ENCODE data around the gene RAB40B.

The RAB40B gene

DNA sequence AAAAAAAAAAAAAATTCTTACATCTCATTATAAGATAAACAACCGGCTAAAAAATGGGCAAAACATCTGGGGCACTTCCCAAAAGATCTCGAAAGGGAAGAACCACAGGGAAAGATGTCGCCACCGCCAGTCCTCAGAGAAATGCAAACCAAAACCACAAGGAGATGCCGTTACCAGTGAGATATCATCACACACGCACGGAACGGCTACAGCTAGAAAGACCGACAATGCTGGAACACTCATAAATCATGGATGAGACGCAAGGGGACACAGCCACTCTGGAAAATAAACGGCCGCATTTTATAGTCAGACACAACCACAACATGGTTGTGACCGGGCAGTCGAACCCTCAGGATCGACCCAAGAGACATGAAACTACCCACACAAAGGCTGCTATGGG is 74.8 kb downstream of the RAB40B start:
- no peaks in the 10 kb centered on the region for H3K4me1 ChIP-seq (ENCODE audit: control insufficient read depth, insufficient read depth, low read length)
- no peaks in the 10 kb centered on the region for H3K27me3 ChIP-seq (ENCODE audit: control insufficient read depth, insufficient read depth, low read length)
- no peak overlapping the region for H3K9ac ChIP-seq (ENCODE audit: low read length)
- no peak overlapping the region for H3K27ac ChIP-seq (ENCODE audit: low read depth, low read length)
- H3K4me3 ChIP-seq (ENCODE audit: low read length), result no peak overlapping the region
- H3K36me3 ChIP-seq (ENCODE audit: control insufficient read depth, insufficient read depth, low read length), result peaks cover 35% of the 10 kb centered on the region

DNA sequence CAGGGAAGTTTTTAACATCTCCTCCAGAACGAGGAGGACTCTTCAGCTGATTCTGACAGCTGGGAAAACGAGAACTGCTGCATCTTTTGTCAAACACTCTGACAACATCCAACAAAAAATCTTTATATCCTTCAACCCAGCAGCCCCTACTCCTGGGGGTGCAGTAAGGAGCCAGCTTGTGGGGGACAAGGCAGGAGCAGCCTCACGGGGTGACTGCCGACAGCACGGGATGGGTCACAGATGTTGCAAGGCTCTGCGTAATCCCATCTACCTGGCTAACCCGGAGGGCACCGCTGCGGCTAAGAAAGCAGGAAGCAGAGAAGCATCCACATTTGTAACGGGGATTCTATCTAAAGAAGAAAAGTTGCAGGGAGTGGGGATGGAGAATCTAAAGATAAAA is 78.9 kb downstream of the RAB40B start:
- no peak overlapping the region for H3K27ac ChIP-seq (ENCODE audit: low read depth, low read length)
- peaks cover 39% of the 10 kb centered on the region for H3K36me3 ChIP-seq (ENCODE audit: control insufficient read depth, insufficient read depth, low read length)
- H3K9ac ChIP-seq (ENCODE audit: low read length), result no peak overlapping the region
- H3K27me3 ChIP-seq (ENCODE audit: control insufficient read depth, insufficient read depth, low read length), result no peaks in the 10 kb centered on the region
- H3K4me3 ChIP-seq (ENCODE audit: low read length), result no peak overlapping the region
- no peaks in the 10 kb centered on the region for H3K4me1 ChIP-seq (ENCODE audit: control insufficient read depth, insufficient read depth, low read length)

DNA sequence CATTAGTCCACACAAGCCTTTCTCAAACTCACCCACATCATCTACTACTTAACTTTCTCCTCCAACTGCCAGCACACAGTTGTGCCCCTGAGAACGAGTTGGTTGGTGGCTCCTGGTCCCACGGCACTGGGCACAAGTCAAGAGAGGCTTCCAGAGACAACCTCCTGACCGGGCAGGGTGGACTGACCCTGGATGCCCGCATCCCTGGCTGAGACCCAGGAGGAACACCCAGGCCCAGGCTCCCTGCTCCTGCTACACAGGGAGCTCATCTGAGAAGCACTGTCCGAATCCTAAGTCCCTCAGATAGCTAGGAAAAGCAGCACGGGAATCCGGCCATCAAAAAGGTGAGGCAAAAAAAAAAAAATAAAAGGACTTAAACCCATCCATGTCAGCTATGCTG is 79.3 kb downstream of the RAB40B start:
- Histone ChIP-seq H3K9ac (ENCODE audit: low read length) (no peak overlapping the region), H3K27me3 (ENCODE audit: control insufficient read depth, insufficient read depth, low read length) (no peaks in the 10 kb centered on the region), H3K27ac (ENCODE audit: low read depth, low read length) (no peak overlapping the region), H3K4me1 (ENCODE audit: control insufficient read depth, insufficient read depth, low read length) (no peaks in the 10 kb centered on the region), H3K36me3 (ENCODE audit: control insufficient read depth, insufficient read depth, low read length) (peaks cover 39% of the 10 kb centered on the region), H3K4me3 (ENCODE audit: low read length) (no peak overlapping the region)

DNA sequence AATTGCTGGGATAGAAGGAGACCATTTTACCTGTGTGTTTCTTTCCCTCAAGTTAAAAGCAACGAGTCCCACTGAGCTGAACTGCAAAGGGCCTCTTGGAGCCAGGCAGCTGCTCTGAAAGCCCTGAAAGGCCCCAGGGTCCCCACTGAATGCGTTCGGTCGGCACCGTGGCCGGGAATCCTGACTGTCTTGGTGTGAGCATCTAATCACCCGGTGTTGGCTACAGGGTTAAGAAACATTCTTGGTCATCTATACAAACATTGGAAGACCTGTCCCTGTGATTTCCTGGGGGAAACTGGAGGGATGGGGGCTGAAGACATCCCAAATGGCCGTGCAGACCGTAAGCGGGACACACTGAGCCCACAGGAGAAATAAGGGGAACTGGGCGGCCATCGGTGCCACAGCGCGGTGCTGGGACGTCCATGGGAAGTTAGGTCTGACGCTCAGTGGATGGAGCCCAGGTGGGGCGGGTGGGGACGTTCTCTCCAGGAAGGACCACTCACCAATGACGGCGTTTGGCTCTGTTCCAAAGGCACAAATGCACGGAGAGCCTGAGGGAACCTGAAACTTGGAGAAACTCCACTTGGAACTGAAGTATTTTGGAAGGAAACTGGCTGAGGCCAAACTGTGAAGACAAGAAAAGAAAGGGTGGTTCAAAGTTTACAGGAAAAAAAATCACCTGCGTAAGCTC is 82.3 kb downstream of the RAB40B start:
- Histone ChIP-seq H3K4me1 (ENCODE audit: control insufficient read depth, insufficient read depth, low read length) (no peaks in the 10 kb centered on the region), H3K4me3 (ENCODE audit: low read length) (no peak overlapping the region), H3K27ac (ENCODE audit: low read depth, low read length) (no peak overlapping the region), H3K9ac (ENCODE audit: low read length) (no peak overlapping the region), H3K36me3 (ENCODE audit: control insufficient read depth, insufficient read depth, low read length) (peaks cover 29% of the 10 kb centered on the region), H3K27me3 (ENCODE audit: control insufficient read depth, insufficient read depth, low read length) (no peaks in the 10 kb centered on the region)

DNA sequence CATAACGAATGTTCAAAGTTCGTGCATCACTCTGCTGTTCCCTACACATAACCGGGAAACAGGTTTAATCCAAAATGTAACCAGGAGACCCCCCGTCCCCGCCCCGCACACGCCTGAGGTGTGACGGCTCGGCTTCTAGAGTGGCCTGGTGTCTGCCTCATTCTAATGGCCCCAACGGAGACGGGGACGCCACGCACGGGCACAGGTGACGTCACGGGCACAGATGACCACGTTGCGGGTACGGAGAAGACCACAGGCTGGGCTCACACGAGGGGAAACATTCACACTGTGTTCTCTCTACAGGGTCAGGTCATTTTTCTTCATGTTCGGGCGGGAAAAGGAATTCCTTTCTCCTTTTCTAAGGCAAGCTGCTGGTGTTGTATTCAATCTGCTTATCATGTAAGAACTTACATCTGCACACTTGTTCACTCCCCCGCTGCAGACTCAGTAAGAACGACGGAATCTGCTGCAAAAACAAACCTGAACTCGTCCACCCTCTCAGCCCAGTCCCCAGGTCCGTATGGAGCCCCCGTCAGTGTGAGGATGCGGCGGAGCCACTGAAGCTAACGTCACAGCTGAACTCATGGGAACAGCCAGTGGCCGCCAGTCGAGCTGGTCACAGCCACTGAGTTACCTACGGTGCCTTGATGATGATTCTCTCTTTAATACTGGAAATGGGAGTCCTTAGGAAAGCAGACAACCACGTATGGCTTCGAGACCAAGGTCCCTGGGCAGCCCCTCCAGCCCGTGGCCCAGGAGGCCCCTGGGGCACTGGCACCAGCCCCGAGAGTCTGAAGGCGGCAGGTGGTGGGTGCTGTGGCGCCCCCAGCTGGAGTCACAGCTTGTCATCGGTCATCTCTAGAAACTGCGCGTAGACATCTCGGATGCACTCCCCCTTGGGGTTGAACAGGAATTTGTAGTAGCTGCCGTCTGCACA is 83.1 kb downstream of the RAB40B start:
- no peak overlapping the region for H3K27ac ChIP-seq (ENCODE audit: low read depth, low read length)
- H3K9ac ChIP-seq (ENCODE audit: low read length), result no peak overlapping the region
- peaks cover 26% of the 10 kb centered on the region for H3K36me3 ChIP-seq (ENCODE audit: control insufficient read depth, insufficient read depth, low read length)
- H3K4me1 ChIP-seq (ENCODE audit: control insufficient read depth, insufficient read depth, low read length), result no peaks in the 10 kb centered on the region
- H3K4me3 ChIP-seq (ENCODE audit: low read length), result no peak overlapping the region
- no peaks in the 10 kb centered on the region for H3K27me3 ChIP-seq (ENCODE audit: control insufficient read depth, insufficient read depth, low read length)

DNA sequence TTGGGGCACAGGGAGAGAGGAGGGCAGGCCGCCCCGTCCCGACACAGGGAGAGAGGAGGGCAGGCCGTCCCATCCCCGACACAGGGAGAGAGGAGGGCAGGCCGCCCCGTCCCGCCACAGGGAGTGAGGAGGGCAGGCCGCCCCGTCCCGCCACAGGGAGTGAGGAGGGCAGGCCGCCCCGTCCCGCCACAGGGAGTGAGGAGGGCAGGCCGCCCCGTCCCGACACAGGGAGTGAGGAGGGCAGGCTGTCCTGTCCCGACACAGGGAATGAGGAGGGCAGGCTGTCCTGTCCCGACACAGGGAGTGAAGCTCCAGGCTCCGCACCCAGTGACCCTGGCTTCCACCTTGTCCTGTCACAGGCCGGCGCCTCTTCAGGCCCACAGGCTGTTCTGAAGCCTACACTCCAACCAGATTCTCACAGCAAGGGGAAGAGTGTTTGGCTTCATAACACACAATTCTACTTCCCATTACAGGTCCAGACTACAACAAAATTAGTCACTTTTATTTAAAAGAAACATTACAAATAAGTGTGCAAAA is 84.3 kb downstream of the RAB40B start:
- Histone ChIP-seq H3K4me1 (ENCODE audit: control insufficient read depth, insufficient read depth, low read length) (no peaks in the 10 kb centered on the region), H3K4me3 (ENCODE audit: low read length) (no peak overlapping the region), H3K9ac (ENCODE audit: low read length) (no peak overlapping the region), H3K27ac (ENCODE audit: low read depth, low read length) (no peak overlapping the region), H3K27me3 (ENCODE audit: control insufficient read depth, insufficient read depth, low read length) (no peaks in the 10 kb centered on the region), H3K36me3 (ENCODE audit: control insufficient read depth, insufficient read depth, low read length) (peaks cover 22% of the 10 kb centered on the region)

DNA sequence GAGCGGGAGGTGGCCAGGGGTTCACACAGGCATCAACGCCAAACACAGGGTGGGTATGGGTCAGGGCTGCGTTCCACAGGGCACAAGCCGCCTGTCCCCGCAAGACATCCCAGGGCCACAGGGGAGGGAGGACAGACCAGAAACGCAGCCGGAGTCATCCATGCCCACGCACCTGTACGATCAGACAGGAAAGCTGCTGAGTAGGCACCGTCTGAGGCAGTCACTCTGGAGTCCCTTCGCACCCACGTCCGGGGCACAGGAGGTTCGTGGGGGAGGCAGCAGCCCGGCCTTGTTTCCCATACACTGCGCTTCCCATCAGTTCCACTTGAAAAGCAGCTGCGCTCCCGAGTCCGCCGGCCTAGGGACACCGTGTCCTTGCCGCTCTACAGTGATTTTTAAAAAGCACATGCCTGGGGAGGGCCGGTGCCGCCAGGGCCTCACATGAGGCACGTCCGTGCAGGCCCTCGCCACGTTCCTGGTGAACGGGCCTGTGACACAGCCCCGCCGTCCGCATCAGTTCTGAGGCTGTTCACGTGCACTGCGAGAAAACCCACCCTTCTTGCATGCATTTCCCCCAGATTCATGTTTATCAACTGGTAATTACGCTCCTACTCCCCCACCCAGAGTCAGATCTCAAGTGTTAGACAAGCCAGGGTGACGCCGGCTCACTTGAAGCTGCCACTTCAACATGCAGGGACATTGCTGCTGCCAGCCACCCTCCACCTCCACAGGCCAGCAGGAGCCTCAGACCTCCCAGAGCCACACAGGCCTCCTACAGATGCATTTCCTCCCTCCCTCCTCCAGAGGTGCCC is 85.0 kb downstream of the RAB40B start:
- H3K4me1 ChIP-seq (ENCODE audit: control insufficient read depth, insufficient read depth, low read length), result no peaks in the 10 kb centered on the region
- H3K27ac ChIP-seq (ENCODE audit: low read depth, low read length), result no peak overlapping the region
- no peak overlapping the region for H3K4me3 ChIP-seq (ENCODE audit: low read length)
- no peak overlapping the region for H3K9ac ChIP-seq (ENCODE audit: low read length)
- no peaks in the 10 kb centered on the region for H3K27me3 ChIP-seq (ENCODE audit: control insufficient read depth, insufficient read depth, low read length)
- H3K36me3 ChIP-seq (ENCODE audit: control insufficient read depth, insufficient read depth, low read length), result peaks cover 21% of the 10 kb centered on the region

DNA sequence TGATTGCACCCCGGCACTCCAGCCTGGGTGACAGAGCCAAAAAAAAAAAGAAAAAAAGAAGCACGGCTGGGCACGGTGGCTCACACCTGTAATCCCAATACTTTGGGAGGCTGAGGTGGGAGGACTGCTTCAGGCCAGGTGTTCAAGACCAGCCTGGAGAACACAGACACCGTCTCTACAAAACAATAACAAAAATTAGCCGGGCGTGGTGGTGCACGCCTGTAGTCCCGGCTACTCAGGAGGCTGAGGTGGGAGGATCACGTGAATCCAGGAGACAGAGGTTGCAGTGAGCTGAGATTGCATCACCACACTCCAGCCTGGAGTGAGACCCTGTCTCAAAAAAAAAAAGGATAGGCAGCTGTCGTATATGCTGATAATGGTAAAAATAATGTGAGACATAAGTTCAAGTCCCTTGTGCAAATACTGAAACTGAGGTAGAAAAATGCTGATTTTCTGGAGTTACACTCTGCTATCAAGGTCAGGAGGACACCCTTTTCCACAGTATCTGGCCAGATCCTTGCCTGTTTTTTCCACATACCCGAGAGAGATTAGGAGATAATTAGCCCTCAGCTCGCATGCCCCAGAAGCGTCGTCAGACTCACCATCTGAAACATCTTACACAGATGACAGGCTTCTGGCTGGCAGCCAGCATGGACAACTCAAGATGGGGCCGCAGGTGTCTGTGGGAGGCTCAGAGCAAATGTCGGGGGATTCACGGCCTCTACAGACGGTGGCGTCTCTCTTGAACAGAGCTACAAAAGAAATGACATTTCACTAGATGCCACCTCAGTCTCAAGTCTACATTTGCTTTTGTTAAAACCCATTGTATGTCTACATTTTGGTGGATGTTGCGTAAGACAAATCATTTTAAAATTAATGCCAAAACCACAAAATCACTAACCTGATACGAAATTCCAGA is 87.1 kb downstream of the RAB40B start:
- H3K27me3 ChIP-seq (ENCODE audit: control insufficient read depth, insufficient read depth, low read length), result no peaks in the 10 kb centered on the region
- H3K4me1 ChIP-seq (ENCODE audit: control insufficient read depth, insufficient read depth, low read length), result no peaks in the 10 kb centered on the region
- H3K4me3 ChIP-seq (ENCODE audit: low read length), result no peak overlapping the region
- H3K9ac ChIP-seq (ENCODE audit: low read length), result no peak overlapping the region
- H3K36me3 ChIP-seq (ENCODE audit: control insufficient read depth, insufficient read depth, low read length), result peaks cover 15% of the 10 kb centered on the region
- no peak overlapping the region for H3K27ac ChIP-seq (ENCODE audit: low read depth, low read length)

DNA sequence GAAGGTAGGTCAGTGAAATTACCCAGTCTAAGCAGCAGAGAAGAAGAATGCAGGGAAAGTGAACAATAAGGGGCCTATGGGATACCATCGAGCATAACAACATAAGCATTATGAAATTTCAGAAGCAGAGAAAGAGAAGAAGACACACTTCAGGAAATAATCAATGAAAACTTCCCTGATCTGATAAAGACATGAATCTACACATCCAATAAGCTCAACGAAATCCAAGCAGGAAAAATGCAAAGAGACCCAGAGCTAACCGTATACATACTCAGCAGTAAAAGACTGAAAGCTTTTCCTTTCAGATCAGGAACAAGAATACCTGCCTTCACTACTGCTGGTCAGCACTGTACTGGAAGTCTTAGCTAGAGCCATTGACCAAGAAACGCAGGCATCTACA is 88.8 kb downstream of the RAB40B start:
- Histone ChIP-seq H3K27ac (ENCODE audit: low read depth, low read length) (no peak overlapping the region), H3K4me1 (ENCODE audit: control insufficient read depth, insufficient read depth, low read length) (no peaks in the 10 kb centered on the region), H3K36me3 (ENCODE audit: control insufficient read depth, insufficient read depth, low read length) (peaks cover 4% of the 10 kb centered on the region), H3K27me3 (ENCODE audit: control insufficient read depth, insufficient read depth, low read length) (no peaks in the 10 kb centered on the region), H3K4me3 (ENCODE audit: low read length) (no peak overlapping the region), H3K9ac (ENCODE audit: low read length) (no peak overlapping the region)

DNA sequence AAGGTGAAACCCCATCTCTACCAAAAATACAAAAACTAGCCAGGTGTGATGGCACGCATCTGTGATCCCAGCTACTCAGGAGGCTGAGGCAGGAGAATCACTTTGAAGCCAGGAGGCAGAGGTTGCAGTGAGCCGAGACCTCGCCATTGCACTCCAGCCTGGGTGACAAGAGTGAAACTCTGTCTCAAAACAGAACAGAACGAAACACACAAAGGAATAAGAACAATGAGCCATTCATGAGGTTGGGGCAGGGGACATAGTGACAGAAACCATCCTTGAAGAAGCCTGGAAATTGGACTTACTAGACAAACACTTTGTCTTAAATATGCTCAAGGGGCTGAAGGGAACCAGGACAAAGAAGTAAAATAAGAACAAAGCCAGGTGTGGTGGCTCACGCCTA is 89.7 kb downstream of the RAB40B start:
- H3K36me3 ChIP-seq (ENCODE audit: control insufficient read depth, insufficient read depth, low read length), result peaks cover 3% of the 10 kb centered on the region
- no peaks in the 10 kb centered on the region for H3K27me3 ChIP-seq (ENCODE audit: control insufficient read depth, insufficient read depth, low read length)
- no peak overlapping the region for H3K9ac ChIP-seq (ENCODE audit: low read length)
- H3K27ac ChIP-seq (ENCODE audit: low read depth, low read length), result no peak overlapping the region
- no peaks in the 10 kb centered on the region for H3K4me1 ChIP-seq (ENCODE audit: control insufficient read depth, insufficient read depth, low read length)
- no peak overlapping the region for H3K4me3 ChIP-seq (ENCODE audit: low read length)

DNA sequence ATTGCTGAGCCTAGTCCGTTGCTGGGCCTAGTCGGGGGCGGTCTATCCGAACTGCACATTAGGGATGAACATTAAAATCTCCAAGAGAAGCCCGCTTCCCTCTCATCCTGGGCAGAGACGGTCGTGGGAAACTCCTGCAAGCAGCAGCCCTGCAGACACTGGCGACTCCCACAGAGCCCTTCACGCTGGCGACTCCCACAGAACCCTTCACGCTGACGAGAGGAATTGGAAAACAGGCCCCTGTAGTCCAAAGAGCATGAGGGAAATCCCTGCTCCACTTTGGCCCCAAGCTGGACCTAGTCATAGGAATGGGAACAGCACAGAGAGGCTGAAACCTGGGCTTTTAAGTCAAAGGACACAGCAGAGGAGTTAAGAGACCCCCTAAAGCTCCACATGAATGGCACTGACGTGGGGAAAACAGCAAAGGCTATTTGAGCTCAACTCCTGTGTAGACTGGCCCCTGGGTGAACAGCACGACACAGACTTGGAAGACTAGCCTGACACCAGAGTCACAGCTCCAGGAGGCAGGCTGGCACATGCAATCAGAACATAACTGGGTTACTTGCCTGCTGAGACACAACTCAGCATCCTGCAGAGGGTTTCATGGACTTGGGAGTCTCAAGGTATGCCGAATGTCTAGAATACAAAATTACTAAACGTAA is 92.4 kb downstream of the RAB40B start:
- Histone ChIP-seq H3K36me3 (ENCODE audit: control insufficient read depth, insufficient read depth, low read length) (peaks cover 13% of the 10 kb centered on the region), H3K4me3 (ENCODE audit: low read length) (no peak overlapping the region), H3K9ac (ENCODE audit: low read length) (no peak overlapping the region), H3K27ac (ENCODE audit: low read depth, low read length) (no peak overlapping the region), H3K4me1 (ENCODE audit: control insufficient read depth, insufficient read depth, low read length) (no peaks in the 10 kb centered on the region), H3K27me3 (ENCODE audit: control insufficient read depth, insufficient read depth, low read length) (no peaks in the 10 kb centered on the region)
